Measurements from ENCODE around the gene XKR7.
"Not testable (repeated sequence)": the region's sequence is repeated elsewhere in the genome, so short reads cannot be mapped to it uniquely, and the experiment has no call there.

The XKR7 gene, protein sequence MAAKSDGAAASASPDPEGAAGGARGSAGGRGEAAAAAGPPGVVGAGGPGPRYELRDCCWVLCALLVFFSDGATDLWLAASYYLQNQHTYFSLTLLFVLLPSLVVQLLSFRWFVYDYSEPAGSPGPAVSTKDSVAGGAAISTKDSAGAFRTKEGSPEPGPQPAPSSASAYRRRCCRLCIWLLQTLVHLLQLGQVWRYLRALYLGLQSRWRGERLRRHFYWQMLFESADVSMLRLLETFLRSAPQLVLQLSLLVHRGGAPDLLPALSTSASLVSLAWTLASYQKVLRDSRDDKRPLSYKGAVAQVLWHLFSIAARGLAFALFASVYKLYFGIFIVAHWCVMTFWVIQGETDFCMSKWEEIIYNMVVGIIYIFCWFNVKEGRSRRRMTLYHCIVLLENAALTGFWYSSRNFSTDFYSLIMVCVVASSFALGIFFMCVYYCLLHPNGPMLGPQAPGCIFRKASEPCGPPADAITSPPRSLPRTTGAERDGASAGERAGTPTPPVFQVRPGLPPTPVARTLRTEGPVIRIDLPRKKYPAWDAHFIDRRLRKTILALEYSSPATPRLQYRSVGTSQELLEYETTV

DNA sequence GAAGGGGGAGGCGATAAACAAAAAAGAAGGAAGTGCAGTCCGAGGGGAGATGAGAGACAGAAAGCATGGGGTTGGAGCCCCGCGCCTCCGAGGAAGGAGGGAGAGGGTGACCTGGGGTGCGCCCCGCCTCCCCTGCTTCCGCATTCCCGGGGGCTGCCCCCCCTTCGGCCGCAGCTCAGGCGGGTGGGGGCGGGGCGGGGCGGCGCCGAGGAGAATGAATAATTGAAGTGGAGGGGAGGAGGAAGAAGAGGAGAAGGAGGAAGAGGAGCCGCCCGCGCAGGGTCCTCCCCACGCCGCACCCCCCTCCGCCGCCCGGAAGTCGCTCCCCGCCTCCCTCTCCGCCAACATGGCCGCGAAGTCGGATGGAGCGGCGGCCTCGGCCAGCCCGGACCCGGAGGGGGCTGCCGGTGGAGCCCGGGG, at the start of gene XKR7:
XKR7 (plus strand) TSS at position 322 of the 420 bp plus-strand sequence; CDS start at position 347, 25 bp downstream.
- no peak for DNase-seq (ENCODE audit: low spot score)

DNA sequence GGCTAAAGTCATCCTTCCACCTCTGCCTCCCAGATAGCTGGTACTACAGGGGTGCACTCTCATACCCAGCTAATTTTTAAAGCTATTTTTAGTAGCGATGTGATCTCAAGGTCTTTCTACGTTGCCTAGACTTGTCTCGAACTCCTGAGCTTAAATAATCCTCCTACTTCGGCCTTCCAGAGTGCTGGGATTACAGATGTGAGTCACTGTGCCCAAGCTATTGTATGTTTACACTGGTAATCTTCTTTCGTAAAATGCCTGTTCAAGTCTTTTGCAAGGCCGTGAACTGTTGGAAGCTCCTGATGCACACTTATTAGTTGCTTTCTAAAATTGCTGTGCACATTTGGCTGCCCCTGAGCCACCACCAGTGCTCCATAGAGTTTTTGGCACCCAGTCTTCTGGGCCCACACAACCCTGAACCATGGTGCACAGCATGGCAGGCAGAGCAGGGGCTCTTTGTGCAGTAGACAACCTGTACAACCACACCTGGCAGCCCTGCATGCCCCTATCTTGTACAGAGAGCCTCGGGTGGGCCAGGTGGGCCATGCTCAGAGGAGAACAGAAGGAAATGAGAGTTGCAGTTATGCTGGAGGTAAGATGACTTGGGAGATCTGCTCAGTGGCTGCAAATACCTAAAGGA, 49.4 kb upstream of the XKR7 start:
- no peak for DNase-seq (ENCODE audit: low spot score)

DNA sequence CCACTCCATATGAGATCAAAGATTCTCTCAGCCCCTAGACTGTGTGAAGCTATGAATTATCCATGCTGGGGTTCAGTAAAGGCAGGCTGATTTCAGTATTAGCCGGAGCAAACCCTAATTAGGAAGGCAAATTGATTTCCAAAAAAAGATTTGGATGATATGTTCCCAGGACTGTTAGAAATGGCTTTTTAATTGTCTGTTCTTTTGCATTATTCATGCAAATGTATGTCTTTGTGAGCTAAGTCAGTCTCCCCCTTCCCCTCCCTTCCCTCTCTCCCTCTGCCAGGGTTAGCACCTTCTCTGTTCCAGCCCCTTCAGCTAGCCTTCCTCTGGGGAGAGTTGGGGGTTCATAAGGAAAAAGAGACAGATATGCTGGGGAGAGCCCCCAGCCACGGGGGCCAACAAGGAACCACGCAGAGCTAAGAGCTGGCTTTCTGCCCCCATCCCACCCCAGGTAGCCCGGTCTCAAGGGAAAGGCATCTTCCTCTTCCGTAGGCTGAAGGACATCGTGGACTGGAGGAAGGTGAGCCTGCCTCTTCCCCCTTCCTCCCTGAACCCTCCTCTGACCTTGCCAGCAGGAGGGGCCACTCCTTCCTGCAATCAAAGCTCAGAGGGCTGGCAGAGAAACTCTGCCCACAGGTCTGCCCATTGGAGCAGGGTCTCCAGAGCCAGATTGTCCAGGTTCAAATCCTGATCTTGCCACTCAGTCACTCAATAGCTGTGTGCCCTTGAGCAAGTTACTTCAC, 48.4 kb upstream of the XKR7 start:
- no peak for DNase-seq (ENCODE audit: low spot score)

DNA sequence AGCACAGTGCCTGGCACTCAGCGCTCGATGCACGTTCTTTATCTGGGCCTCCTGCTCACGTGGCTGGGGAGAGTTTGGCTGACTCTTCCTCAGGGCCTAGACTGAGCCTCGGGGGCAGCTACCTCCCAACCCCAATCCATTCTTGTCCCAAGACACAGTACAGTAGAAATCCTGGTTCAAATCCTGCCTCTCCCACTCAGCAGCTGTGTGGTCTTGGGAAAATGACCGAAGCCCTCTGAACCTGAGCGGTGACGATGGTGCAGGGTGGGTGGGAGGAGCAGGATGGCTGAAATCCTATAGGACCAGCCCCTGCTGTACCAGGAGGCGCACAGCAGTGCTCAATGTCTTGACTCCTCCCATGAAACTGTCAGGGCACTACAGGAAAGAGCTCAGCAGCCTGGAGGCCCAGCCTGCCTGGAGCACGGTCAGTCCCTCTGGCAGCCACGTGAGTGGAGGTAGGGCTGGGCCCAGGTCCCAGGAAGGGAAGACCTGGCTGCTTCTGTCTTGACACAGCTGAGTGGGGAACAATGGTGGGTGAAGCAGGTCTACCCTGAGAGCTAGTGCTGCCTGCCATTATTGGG, 47.6 kb upstream of the XKR7 start:
- DNase-seq (ENCODE audit: low spot score), result no peak

DNA sequence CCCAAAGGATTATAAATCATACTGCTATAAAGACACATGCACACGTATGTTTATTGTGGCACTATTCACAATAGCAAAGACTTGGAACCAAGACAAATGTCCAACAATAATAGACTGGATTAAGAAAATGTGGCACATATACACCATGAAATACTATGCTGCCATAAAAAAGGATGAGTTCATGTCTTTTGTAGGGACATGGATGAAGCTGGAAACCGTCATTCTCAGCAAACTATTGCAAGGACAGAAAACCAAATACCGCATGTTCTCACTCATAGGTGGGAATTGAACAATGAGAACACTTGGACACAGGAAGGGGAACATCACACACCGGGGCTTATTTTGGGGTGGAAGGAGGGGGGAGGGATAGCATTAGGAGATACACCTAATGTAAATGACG, 46.5 kb upstream of the XKR7 start:
- DNase-seq (ENCODE audit: low spot score), result not testable (repeated sequence)

DNA sequence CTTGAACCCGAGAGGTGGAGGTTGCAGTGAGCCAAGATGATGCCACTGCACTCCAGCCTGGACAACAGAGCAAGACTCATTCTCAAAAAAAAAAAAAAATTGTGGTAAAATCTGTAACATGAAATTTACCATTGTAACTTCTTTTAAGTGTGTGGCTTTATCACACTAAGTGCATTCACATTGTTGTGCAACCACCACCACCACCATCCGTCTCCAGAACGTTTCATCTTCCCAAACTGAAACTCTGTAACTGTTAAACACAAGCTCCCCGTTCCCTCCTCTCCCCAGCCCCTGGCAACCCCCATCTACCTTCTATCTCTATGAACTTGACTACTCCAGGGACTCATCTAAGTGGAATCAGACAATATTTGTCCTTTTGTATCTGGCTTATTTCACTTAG, 45.8 kb upstream of the XKR7 start:
- no peak for DNase-seq (ENCODE audit: low spot score)

DNA sequence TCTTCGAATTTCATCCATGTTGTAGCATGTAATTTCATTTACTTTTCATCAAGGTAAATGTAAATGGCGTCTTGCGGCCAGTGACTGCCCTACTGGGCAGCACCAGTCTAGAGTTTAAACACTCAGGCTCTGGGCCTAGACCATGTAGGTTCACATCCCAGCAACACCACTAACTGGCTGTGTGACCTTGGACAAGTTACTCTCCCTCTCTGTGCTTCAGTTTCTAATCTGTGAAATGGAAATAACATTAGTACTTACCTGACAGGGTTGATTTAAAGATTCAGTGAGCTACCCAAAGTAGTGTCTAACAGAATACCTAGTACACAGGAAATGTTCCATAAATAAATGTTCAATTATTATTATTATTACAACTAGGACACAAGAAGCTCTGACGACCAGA, 45.4 kb upstream of the XKR7 start:
- no peak for DNase-seq (ENCODE audit: low spot score)

DNA sequence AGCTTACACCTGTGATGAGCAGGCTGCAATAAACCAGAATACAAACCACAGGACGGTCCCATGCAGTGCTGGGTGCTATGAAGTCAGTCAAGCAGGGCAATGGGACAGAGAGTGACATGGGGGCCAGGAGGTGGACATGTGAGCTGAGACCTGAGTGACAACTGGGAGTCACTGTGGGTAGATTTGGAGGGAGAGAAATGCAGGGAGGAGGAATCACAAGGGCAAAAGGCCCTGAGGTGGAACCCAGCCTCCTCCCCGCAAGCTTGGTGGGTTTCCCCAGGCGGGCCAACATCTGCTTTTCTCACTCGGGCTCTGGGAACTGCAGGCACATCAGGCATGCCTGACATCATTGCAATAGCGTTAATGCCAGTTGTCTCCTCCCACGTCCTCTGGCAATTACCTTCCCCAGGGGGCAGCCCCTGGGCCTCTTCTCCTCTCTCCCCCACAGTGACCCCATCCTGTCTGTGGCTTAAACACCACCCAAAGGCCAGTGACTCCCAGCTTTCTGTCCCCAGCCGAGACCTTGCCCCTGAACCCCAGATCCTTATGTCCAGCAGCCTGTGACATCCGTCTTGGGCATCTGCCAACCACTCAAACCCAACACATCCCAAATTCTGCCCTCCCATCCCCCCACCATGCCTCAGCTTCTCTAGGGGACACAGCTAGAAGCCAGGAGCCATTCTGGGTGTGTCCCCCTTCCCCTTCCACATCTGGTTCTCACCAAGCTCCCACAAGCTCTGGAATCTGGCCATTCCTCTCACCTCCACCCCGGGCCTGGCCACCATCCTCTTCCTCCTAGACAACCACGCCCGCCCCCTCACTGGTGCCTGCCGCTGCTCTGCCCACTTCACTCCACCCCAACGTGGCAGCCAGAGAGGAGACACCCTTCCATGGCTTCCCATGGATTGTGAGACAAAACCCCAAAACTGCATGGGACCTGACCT, 44.3 kb upstream of the XKR7 start:
- DNase-seq (ENCODE audit: low spot score), result no peak

DNA sequence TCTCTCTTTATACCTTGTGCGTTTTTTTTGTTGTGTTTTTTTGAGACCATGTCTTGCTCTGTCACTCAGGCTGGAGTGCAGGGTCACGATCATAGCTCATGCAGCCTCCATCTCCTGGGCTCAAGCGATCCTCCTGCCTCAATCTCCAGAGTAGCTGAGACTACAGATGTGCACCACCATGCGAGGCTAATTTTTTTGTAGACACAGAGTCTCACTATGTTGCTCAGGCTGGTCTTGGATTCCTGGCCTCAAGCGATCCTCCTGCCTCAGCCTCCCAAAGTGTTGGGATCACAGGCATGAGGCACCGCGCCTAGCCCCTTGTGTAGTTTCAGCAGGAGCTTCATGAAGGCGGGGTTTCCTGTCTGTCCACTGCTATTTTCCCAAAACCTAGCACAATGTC, 43.4 kb upstream of the XKR7 start:
- no peak for DNase-seq (ENCODE audit: low spot score)

DNA sequence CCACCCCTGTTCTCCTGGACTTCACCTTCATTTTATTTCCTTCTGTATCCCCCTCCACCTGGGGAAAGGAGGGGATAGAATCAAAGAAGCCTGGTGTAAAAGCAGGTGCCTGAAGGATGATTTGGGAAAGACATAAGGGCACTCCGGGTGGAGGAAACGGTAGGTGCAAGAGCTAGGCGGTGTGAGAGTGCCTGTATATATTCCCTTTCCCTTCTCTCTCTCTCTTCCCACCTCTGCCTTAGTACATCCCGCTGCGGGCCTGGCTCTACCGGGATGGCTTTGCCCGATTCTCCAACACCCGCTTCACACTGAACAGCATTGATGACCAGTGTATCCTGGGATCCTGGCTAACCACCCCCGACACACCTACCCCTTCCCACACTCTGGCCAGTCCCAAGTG, 42.3 kb upstream of the XKR7 start:
- DNase-seq (ENCODE audit: low spot score), result no peak

DNA sequence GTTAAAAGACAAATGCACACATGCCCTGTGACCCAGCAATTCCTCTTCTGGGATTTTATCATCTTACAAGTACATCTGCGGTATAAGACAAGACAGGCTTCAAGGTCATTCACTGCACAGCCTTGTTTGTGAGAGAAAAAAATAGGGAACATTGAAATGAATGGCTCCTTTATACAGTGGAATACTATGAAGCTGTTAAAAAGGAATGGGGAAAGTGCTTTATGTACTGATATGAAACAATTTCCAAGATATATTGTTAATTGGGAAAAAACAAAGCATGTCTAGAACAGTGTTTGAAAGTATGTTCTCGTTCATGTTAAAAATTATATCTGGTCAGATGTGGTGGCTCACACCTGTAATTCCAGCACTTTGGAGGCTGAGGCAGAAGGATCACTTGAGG, 41.5 kb upstream of the XKR7 start:
- no peak for DNase-seq (ENCODE audit: low spot score)

DNA sequence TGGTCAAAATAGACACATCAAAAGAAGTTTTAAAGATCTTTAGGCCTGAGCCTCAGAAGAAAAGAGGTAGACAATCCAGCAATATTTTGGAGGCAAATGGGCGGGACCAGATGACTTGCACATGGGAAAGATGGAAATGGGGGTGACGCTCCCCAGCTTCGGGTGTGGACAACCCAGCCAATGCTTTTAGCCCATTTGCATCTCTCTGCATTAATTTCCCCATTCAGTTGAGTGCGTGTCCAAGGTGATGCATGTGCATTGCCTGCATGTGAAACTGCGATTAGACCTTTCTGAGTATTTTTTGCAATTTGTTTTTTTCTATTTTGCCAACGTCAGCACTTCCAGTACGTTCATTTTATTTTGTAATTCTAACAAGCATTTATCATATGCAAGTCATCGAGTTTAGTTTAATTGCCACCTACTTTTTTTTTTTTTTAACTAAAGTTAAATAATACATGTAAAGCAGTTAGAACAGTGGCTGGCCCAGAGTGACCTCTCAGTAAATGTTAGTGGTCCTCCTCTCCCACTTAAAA, 40.3 kb upstream of the XKR7 start:
- DNase-seq (ENCODE audit: low spot score), result no peak

DNA sequence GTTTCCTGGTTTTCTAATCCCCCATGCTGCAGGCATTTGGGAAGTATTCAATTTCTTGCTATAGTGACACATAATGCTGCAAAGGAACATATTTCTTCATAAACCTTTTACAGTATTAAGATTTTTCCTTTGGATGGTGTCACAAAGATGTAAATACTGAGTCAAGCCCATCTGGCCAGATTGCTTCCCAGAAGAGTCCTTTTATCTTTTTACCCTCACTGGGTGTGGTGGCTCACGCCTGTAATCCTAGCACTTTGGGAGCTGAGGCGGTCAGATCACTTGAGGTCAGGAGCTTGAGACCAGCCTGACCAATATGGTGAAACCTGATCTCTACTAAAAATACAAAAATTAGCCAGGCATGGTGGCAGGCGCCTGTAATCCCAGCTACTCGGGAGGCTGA, 38.3 kb upstream of the XKR7 start:
- not testable (repeated sequence) for DNase-seq (ENCODE audit: low spot score)

DNA sequence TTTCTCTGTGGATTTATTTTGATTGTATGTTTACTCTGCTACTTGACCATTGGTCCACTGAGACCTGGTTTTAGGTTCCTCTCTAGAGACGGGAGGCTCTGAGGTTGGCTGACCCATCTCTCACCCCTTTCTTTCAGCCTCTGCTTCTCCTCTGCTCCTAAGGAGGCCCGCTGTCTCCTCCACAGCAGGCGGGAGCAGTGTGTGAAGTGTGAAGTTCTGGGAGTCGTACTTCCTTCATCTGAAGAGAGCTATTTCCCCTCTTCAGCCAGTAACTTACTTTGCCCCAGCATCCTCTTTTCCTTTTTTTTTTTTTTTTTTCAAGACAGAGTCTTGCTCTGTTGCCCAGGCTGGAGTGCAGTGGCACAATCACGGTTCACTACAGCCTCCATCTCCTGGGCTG, 37.2 kb upstream of the XKR7 start:
- no peak for DNase-seq (ENCODE audit: low spot score)

DNA sequence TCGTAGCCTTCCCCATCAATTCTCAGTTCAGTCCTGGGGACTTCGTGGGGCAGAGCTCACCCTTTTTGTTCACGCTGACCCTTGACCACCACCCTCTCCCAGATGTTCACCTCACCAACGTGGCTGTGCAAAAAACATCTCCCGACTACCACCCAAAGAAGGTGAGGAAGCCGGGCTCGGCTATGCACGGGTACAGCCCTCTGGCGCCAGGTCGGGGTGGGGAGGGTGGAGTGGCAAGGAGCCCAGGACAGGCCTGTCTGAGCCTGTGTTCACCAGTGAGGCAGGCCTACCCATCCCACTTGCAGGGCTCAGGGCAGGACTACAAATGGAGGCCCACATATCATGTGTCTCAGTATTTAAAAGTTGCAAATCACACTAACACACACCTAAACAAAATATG, 34.3 kb upstream of the XKR7 start:
- DNase-seq (ENCODE audit: low spot score), result no peak

DNA sequence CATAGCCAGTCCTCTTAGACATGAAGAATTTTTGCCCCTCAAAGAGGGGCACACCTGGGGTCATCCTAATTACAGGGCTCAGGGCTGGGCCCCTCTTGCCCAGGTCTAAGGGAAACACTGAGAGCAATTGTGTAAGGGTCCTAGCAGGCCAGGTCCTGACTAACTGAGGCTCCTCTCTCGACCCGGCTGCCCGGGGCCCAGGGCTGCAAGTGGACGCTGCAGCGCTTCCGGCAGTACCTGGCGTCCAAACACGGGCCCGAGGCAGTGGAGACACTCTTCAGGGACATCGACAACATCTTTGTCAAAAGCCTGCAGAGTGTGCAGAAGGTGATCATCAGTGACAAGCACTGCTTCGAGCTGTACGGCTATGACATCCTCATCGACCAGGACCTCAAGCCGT, 33.5 kb upstream of the XKR7 start:
- DNase-seq (ENCODE audit: low spot score), result no peak

DNA sequence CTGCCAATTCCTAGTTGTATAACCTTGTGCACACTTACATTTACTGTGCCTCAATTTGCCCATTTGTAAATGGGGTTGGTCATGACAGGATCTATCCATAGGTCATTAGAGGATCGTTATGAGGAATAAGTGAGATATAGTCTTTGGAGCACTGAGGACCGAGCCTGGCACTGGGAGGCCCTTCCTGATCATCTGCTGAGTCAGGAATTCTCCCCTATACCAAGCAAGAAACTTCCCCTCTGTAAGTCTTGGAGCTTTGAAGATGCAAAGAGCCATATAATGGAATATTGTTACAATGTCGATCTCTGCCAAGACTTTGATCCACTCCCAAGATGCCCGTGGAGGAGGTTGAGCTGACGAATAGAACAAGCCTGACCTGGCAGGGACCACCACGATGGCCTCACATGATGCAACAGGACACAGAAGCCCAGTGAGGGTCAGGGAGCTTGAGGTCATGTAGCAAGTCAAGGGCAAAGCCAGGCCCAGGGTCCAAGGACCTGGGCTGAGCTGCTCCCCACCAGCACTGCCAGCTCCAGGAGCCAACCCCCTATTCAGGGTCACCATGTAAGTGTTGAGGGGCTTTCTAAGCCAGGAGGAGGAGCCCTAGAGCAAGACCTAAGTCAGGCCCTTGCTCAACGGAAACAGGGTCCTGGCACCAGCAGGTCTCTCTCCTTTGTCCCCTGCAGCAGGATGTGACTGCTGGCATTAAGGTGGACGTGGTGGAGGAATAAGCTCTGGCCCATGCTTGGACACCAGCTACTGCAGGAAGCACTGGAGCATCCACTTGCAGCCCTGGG, 32.8 kb upstream of the XKR7 start:
- no peak for DNase-seq (ENCODE audit: low spot score)

DNA sequence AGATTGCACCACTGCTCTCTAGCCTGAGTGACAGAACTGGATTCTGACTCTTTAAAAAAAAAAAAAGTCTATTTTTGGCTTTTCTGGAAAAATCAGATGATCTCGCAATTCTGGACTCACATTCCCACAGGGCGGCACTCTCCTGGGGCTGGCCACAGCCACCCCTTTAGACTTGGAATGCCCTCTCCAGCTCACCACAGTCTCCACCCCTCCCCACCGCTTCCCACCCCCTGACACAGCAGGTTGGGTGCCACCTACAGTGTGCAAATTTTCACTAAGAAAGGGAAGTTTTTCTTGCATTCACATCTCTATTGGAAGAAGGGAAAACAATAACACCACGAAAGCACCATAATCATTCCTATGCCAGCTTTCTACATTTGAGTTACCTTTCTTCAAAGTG, 31.5 kb upstream of the XKR7 start:
- DNase-seq (ENCODE audit: low spot score), result no peak

DNA sequence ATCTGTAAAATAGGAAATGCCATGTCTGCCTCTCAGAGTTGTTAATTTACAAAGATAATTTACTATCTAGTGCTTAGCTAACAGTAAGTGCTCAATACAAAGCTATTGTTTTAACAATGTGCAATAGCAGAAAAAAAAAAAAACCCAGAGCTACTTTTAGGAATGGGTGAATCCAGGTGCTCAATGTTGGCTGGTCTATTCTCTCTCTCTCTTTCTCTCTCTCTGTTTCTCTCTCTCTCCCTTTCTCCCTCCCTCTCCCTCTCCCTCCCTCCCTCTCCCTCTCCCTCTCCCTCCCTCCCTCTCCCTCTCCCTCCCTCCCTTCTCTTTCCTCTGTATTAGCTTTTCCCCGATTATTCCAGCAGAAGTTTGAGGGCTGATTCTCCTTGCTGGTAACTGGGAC, 30.1 kb upstream of the XKR7 start:
- DNase-seq (ENCODE audit: low spot score), result no peak

DNA sequence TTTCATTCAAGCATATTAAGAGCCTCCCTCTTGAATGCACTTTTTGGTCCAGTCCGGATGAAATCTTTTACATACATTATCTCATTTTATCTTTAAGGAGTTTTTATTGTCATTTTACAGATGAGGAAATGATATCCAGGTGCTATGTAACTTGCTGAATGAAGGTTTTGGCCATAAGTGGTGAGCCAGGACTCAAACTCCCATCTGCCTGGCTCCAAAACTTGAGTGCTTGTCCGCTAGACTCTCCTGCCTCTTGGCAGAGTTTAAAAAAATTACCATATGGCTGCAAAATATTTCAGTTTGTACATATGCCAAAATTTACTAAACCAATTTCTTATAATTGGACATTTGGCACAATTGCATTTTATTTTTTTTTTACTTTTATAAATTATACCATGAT, 28.3 kb upstream of the XKR7 start:
- no peak for DNase-seq (ENCODE audit: low spot score)
